Measurements from ENCODE around the gene KCTD20. TPM values are rescaled to one million over a fixed set of nuclear protein-coding genes. Genes with fewer than 3 reads are reported as not detected.

The KCTD20 gene
- total and polyA plus RNA-seq, 9 of the 15 experiments (the other 6 are each of a cell fraction or from before 2014, with no cell fraction given): 28.9 to 160 (median 70.6) TPM

GRCh38 chr6:36441307-36441894 lies 1.4 kb upstream of the KCTD20 start (continued):
- peak; percentile 68; the same call in 1 of the 2 replicates for TF ChIP-seq MXI1 (IDR thresholded peaks at IDR 0.05; ENCODE audit: low read depth, low read length)
- TF ChIP-seq ZBTB40 (IDR thresholded peaks at IDR 0.05): 0 out of 2 replicates have a peak, but pooled peaks have one; percentile 39
- no peak for TF ChIP-seq ZBTB40 (CRISPR knock-in tag; IDR thresholded peaks at IDR 0.05)
- no peak for TF ChIP-seq ZNF212 (CRISPR knock-in tag; IDR thresholded peaks at IDR 0.05)
- no peak for TF ChIP-seq ZNF280B (CRISPR knock-in tag; IDR thresholded peaks at IDR 0.05)
- TF ChIP-seq HDAC1 (IDR thresholded peaks at IDR 0.05): no peak
- no peak for TF ChIP-seq DIDO1 (tag; IDR thresholded peaks at IDR 0.05; ENCODE audit: low read depth)
- TF ChIP-seq POLR2B (IDR thresholded peaks at IDR 0.05; ENCODE audit: low read depth, partially characterized antibody): peak; percentile 80
- TF ChIP-seq BDP1 (IDR thresholded peaks at IDR 0.05; ENCODE audit: insufficient read depth, insufficient read length): no peak
- TF ChIP-seq E2F4 (CRISPR knock-in tag; IDR thresholded peaks at IDR 0.05; ENCODE audit: low read depth): no peak
- TF ChIP-seq SNAPC5 (CRISPR knock-in tag; IDR thresholded peaks at IDR 0.05): no peak
- no peak for TF ChIP-seq GMEB1 (CRISPR knock-in tag; IDR thresholded peaks at IDR 0.05)
- no peak for TF ChIP-seq ZNF75A (CRISPR knock-in tag; IDR thresholded peaks at IDR 0.05)
- TF ChIP-seq XRCC3 (IDR thresholded peaks at IDR 0.05): no peak
